Peyer's patch (tissue), 4 donors: Measurements from ENCODE around the gene TRAPPC10. TPM values are rescaled to one million over a fixed set of nuclear protein-coding genes. Genes with fewer than 3 reads are reported as not detected.

Experiments
- DNase-seq, 3 donors: peaks; one replicate each; pipeline ENCODE4 v3.0.0-alpha.2; 2017 to 2019
- H3K27ac ChIP-seq, 4 donors: fragments of 200-600 bp; sonication (generic); one replicate each; pipeline ENCODE4 v1.5.1; 2016 to 2019
- H3K27me3 ChIP-seq, 2 donors: fragments of 200-600 bp; sonication (generic); one replicate each; pipeline ENCODE4 v1.5.1; 2019
- H3K36me3 ChIP-seq, 3 donors: fragments of 200-600 bp; sonication (generic); one replicate each; pipeline ENCODE4 v1.5.1; 2016 to 2019
- H3K4me1 ChIP-seq, 4 donors: fragments of 200-600 bp; sonication (generic); one replicate each; pipeline ENCODE4 v1.5.1; 2016 to 2019
- H3K4me3 ChIP-seq, 4 donors: fragments of 200-600 bp; sonication (generic); 1 replicate in 3 of 4; 2 replicates in 1 of 4; pipeline ENCODE4 v1.5.1; 2016 to 2019; ENCODE audit warnings: mild to moderate bottlenecking in 1 of 4
- H3K9me3 ChIP-seq, 4 donors: fragments of 200-600 bp; sonication (generic); one replicate each; pipeline ENCODE4 v1.5.1; 2016 to 2019; ENCODE audit warnings: mild to moderate bottlenecking in 1 of 4
- CTCF ChIP-seq, 6 experiments: fragments of 450-650 bp in 4 of 6; fragments of 200-600 bp in 2 of 6; sonication (generic) in 1 of 6; IDR thresholded peaks; one replicate each; pipeline ENCODE4 v1.5.1; 2017 to 2019; ENCODE audit warnings: antibody characterized with exemption in 6 of 6, mild to moderate bottlenecking in 3 of 6, moderate library complexity in 1 of 6
- POLR2A ChIP-seq, 2 donors: fragments of 450-650 bp; IDR thresholded peaks; one replicate each; pipeline ENCODE4 v1.5.1; 2017; ENCODE audit warnings: antibody characterized with exemption in 2 of 2, mild to moderate bottlenecking in 2 of 2, moderate library complexity in 2 of 2
- total RNA-seq, 4 donors: library from RNA; depleted of rRNA; stranded (reverse); fragments of >200 nt; gene quantifications; one replicate each; pipeline ENCODE4 v1.1.0, GENCODE V29; 2016

Gene TRAPPC10
- total RNA-seq, 4 donors from 2014 or later: 62.2 to 153 (median 93.0) TPM

GRCh38 chr21:43973634-43973955 is 38.5 kb upstream of the TRAPPC10 start:
- no peak for DNase-seq
- no peak overlapping the region for H3K4me3 ChIP-seq
- no peaks in the 10 kb centered on the region for H3K27me3 ChIP-seq
- H3K4me1 ChIP-seq: peaks cover 0 to 6% (median 0%) of the 10 kb centered on the region in 4 donors
- no peak overlapping the region for H3K27ac ChIP-seq
- TF ChIP-seq CTCF (IDR thresholded peaks at IDR 0.05): no peak
- TF ChIP-seq POLR2A (IDR thresholded peaks at IDR 0.05): no peak
- peaks cover 0 to 60% (median 0%) of the 10 kb centered on the region in 3 donors for H3K36me3 ChIP-seq
- H3K9me3 ChIP-seq: no peaks in the 10 kb centered on the region

GRCh38 chr21:43974791-43975468 is 37.2 kb upstream of the TRAPPC10 start:
- Histone ChIP-seq H3K9me3 (no peaks in the 10 kb centered on the region), H3K27me3 (no peaks in the 10 kb centered on the region), H3K4me1 (peaks cover 0 to 6% (median 0%) of the 10 kb centered on the region in 4 donors), H3K4me3 (no peak overlapping the region), H3K27ac (no peak overlapping the region), H3K36me3 (peaks cover 0 to 59% (median 0%) of the 10 kb centered on the region in 3 donors)
- TF ChIP-seq POLR2A (IDR thresholded peaks at IDR 0.05) (no peak), CTCF (IDR thresholded peaks at IDR 0.05) (no peak)
- DNase-seq: no peak

- peak; percentile 69 to 92 (median 85) for TF ChIP-seq CTCF (IDR thresholded peaks at IDR 0.05)
- no peak for TF ChIP-seq POLR2A (IDR thresholded peaks at IDR 0.05)
- Histone ChIP-seq H3K4me1 (peaks cover 0 to 6% (median 0%) of the 10 kb centered on the region in 4 donors), H3K27me3 (no peaks in the 10 kb centered on the region), H3K9me3 (no peaks in the 10 kb centered on the region), H3K4me3 (no peak overlapping the region), H3K36me3 (peaks cover 0 to 53% (median 0%) of the 10 kb centered on the region in 3 donors), H3K27ac (no peak overlapping the region)
- DNase-seq: peak; percentile 78 to 90 (median 83)
Measured at GRCh38 chr21:43975469-43976098, 36.5 kb upstream of the TRAPPC10 start.

- DNase-seq: no peak
- H3K27me3 ChIP-seq: no peaks in the 10 kb centered on the region
- peaks cover 0 to 6% (median 0%) of the 10 kb centered on the region in 4 donors for H3K4me1 ChIP-seq
- TF ChIP-seq CTCF (IDR thresholded peaks at IDR 0.05) (no peak), POLR2A (IDR thresholded peaks at IDR 0.05) (no peak)
- H3K27ac ChIP-seq: no peak overlapping the region
- no peaks in the 10 kb centered on the region for H3K9me3 ChIP-seq
- no peak overlapping the region for H3K4me3 ChIP-seq
- peaks cover 0 to 51% (median 0%) of the 10 kb centered on the region in 3 donors for H3K36me3 ChIP-seq
Measured at GRCh38 chr21:43976661-43977060, 35.4 kb upstream of the TRAPPC10 start.

GRCh38 chr21:43978060-43978459 is 34.0 kb upstream of the TRAPPC10 start:
- peaks cover 0 to 55% (median 0%) of the 10 kb centered on the region in 3 donors for H3K36me3 ChIP-seq
- DNase-seq: no peak
- H3K9me3 ChIP-seq: no peaks in the 10 kb centered on the region
- no peaks in the 10 kb centered on the region for H3K27me3 ChIP-seq
- no peak for TF ChIP-seq CTCF (IDR thresholded peaks at IDR 0.05)
- TF ChIP-seq POLR2A (IDR thresholded peaks at IDR 0.05): no peak
- no peak overlapping the region for H3K4me3 ChIP-seq
- H3K27ac ChIP-seq: no peak overlapping the region
- H3K4me1 ChIP-seq: peaks cover 0 to 6% (median 0%) of the 10 kb centered on the region in 4 donors
